ENCODE measurements around the gene SMURF1. TPM values are rescaled to one million over a fixed set of nuclear protein-coding genes. Genes with fewer than 3 reads are reported as not detected.

Gene SMURF1
- total RNA-seq, 1 donor from 2014 or later: 12.7 TPM

GRCh38 chr7:98993024-98993897 lies 150.6 kb downstream of the SMURF1 start:
- intact Hi-C loops (cut with micrococcal nuclease): no loop called here

DNA sequence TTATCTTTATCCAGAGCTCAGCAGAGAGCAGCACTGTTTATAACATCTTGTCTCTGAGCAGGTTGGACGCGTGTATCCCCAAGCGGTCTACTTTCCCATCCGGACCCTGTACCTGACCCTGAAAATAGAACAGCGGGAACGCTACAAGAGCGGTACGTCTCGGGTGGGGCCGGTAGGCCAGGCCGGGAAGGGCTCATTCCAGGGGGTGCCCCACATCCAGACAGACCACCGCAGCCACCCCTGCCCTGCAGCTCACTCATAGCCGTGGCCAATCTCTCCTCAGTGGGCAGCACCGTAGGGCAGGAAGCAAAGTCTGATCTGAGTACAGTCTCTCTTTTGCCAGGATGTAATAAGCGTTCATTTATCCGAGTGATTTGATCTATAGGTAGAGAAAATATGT lies 151.8 kb downstream of the SMURF1 start:
- intact Hi-C loops (cut with micrococcal nuclease): no loop called here

DNA sequence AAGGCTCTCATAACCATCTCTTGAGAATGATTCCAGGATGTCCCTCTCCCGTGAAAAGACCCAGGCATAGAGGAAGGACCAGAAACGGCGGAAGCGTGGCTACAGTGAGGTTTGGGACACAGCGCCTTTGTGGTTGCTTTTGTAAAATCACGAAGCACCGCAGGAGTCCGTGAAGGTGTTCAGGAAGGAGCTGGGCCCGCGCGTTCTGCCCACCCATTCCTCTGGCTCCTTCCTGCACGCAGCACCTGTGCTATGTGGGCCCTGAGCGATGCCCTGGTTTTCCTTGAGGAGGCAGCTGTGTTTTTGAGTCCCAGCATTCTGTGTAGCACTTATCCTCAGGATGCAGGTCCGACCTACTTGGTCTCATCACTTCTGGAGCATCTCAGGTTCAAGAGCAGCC lies 152.8 kb downstream of the SMURF1 start:
- intact Hi-C loops (cut with micrococcal nuclease): no loop called here

- intact Hi-C loops (cut with micrococcal nuclease): no loop called here
Observed at GRCh38 chr7:98990356-98990755, 153.6 kb downstream of the SMURF1 start.

- intact Hi-C loops (cut with micrococcal nuclease): no loop called here
Observed at GRCh38 chr7:98988641-98989040, 155.3 kb downstream of the SMURF1 start.

GRCh38 chr7:98985945-98986344 lies 158.0 kb downstream of the SMURF1 start:
- intact Hi-C loops (cut with micrococcal nuclease): no loop called here

- intact Hi-C loops (cut with micrococcal nuclease): no loop called here
Observed at GRCh38 chr7:98985406-98985805, 158.5 kb downstream of the SMURF1 start.

DNA sequence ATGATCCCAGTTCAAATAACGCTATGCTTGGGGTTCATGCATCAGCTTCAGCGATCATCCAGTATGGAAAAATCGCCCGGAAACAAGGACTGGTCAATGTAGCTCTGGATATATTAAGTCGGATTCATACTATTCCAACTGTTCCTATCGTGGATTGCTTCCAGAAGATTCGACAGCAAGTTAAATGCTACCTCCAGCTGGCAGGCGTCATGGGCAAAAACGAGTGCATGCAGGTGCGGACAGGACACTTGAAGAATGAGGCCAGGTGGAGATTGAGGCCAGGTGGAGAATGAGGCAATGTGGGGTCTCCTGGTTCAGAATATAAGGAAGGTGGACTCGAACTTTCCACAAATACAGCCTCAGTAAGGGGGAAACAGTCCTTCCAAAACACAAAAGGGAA lies 159.8 kb downstream of the SMURF1 start:
- intact Hi-C loops (cut with micrococcal nuclease): no loop called here

DNA sequence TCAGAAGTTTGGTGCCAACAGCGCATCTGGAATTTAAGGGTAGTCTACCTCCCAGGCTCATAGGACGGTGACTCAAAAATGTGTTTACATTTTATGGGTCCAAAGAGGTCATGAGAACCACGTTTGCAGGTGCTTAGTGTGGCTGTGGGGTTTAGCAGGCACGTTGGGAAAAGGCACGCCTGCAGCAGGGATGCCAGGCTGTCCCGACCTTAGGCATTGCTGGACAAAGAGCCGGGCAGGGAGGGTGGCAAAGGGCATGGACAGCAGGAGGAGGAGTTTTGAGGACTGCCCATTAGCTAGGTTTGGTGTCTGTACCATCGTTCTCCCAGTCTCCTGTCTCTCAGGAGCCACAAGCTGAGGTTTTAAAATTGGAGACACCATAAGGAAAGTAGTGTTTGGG lies 161.2 kb downstream of the SMURF1 start:
- intact Hi-C loops (cut with micrococcal nuclease): no loop called here

DNA sequence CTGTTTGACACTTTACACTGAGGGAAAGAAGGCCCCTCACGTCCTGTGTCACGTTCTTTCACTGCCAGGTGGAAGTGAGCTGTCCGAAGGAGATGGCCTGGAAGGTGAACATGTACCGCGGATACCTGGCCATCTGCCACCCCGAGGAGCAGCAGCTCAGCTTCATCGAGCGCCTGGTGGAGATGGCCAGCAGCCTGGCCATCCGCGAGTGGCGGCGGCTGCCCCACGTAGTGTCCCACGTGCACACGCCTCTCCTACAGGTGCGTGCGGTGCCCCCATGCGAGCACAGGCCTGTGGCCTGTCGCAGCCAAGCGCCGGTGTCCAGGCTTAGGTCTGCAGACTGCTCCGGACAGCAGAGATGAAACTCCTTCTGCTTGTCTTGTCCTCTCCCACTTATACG lies 162.2 kb downstream of the SMURF1 start:
- intact Hi-C loops (cut with micrococcal nuclease): no loop called here

- intact Hi-C loops (cut with micrococcal nuclease): no loop called here
Observed at GRCh38 chr7:98978672-98979071, 165.2 kb downstream of the SMURF1 start.

Other genes starting within 250 kb of the SMURF1 start
- gene KPNA7, start 64.0 kb upstream of the SMURF1 start, total RNA-seq: not detected in 2 replicates
- not detected in 2 replicates for gene MYH16, start 128.7 kb upstream of the SMURF1 start, total RNA-seq
- gene ARPC1A, start 181.8 kb upstream of the SMURF1 start, total RNA-seq: 65.6 and 68.4 TPM in 2 replicates
- 361 and 368 TPM in 2 replicates for gene ARPC1B, start 230.6 kb upstream of the SMURF1 start, total RNA-seq

All from T-helper 2 cell treated with Interferon-gamma antibody and Interleukin-4, amounts not matched to agents 100 ng/mL and 5 ng/mL, for 36 hours (primary cell).